T-helper 17 cell (primary cell): ENCODE data around the gene TMEM187. TPM values are rescaled to one million over a fixed set of nuclear protein-coding genes. Genes with fewer than 3 reads are reported as not detected.
"Not testable (repeated sequence)": the region's sequence is repeated elsewhere in the genome, so short reads cannot be mapped to it uniquely, and the experiment has no call there.

Experiments used
- ATAC-seq: fragments of 150-1000 bp; cut with Tn5 transposase; 2 replicates; pipeline ENCODE4 v1.10.0; 2021; ENCODE audit warnings: mild to moderate bottlenecking, moderate library complexity
- DNase-seq, 3 donors: peaks; one replicate each; pipeline versions ENCODE4 v3.0.0 to v3.0.0-alpha.2; 2020 to 2021
- H3K9me3 ChIP-seq: one replicate; pipeline ENCODE4 v1.7.0; 2013; ENCODE audit warnings: low read length, mild to moderate bottlenecking; ENCODE audit not compliant: control insufficient read depth, poor library complexity, severe bottlenecking
- H3K27ac Mint-ChIP-seq: one replicate; pipeline ENCODE4 v1.8.0; 2022; ENCODE audit warnings: mild to moderate bottlenecking, moderate library complexity, mixed read lengths
- H3K27me3 Mint-ChIP-seq: one replicate; pipeline ENCODE4 v1.8.0; 2022; ENCODE audit warnings: mixed read lengths
- H3K36me3 Mint-ChIP-seq: one replicate; pipeline ENCODE4 v1.8.0; 2022; ENCODE audit warnings: low read depth, mixed read lengths
- H3K4me1 Mint-ChIP-seq: one replicate; pipeline ENCODE4 v1.8.0; 2022; ENCODE audit warnings: mild to moderate bottlenecking, mixed read lengths
- H3K4me3 Mint-ChIP-seq: one replicate; pipeline ENCODE4 v1.8.0; 2022; ENCODE audit warnings: mild to moderate bottlenecking, moderate library complexity, mixed read lengths
- total RNA-seq, 4 donors: library from RNA in 2 of 4; stranded (reverse) in 2 of 4; gene quantifications; one replicate each; pipeline ENCODE4 v1.2.3 and lab custom pipeline; 2022 to 2026

TMEM187 gene
- total RNA-seq, 2 donors from 2014 or later = 2.4 to 3.0 TPM

DNA sequence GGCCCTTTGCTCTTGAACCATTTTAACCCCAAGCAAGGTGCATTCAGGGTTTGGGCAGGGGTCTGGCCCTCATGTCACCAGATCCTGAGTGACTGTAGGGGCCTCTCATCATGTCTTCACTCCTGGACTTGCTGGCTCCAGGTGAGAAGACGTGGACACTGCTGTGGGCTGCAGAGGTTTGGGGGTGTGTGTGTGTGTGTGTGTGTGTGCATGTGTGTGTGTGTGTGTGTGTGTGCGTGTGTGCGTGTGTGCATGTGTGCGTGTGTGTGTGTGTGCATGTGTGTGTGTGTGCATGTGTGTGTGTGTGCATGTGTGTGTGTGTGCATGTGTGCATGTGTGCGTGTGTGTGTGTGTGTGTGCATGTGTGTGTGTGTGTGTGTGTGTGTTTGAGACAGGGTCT is 21.8 kb downstream of the TMEM187 start:
- H3K36me3 Mint-ChIP-seq, H3K4me3 Mint-ChIP-seq, H3K27me3 Mint-ChIP-seq, H3K9me3 ChIP-seq, H3K27ac Mint-ChIP-seq, ATAC-seq, DNase-seq: not testable (repeated sequence)
- H3K4me1 Mint-ChIP-seq = peaks cover 10% of the 10 kb centered on the region

DNA sequence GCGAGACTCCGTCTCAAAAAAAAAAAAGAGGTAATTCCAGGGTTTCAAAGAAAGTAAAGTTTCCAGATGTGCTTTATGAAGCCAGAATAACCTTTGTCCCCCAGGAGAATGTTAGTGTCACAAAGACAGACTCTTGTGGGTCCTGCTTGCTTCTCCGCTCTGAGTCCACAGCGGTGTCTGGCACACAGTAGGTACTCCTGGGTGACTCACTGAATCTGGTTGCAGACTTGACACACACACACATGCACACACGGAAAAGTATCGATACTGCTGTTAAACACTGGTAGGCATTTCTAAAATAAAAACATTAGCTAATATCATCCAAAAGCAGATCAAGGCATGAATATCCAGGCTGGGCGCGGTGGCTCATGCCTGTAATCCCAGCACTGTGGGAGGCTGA is 22.9 kb downstream of the TMEM187 start:
- DNase-seq (no peak), ATAC-seq (no peak)
- H3K27ac Mint-ChIP-seq = no peak overlapping the region
- no peak overlapping the region for H3K4me3 Mint-ChIP-seq
- no peaks in the 10 kb centered on the region for H3K9me3 ChIP-seq
- H3K36me3 Mint-ChIP-seq = no peaks in the 10 kb centered on the region
- H3K27me3 Mint-ChIP-seq = no peaks in the 10 kb centered on the region
- H3K4me1 Mint-ChIP-seq = peaks cover 4% of the 10 kb centered on the region

DNA sequence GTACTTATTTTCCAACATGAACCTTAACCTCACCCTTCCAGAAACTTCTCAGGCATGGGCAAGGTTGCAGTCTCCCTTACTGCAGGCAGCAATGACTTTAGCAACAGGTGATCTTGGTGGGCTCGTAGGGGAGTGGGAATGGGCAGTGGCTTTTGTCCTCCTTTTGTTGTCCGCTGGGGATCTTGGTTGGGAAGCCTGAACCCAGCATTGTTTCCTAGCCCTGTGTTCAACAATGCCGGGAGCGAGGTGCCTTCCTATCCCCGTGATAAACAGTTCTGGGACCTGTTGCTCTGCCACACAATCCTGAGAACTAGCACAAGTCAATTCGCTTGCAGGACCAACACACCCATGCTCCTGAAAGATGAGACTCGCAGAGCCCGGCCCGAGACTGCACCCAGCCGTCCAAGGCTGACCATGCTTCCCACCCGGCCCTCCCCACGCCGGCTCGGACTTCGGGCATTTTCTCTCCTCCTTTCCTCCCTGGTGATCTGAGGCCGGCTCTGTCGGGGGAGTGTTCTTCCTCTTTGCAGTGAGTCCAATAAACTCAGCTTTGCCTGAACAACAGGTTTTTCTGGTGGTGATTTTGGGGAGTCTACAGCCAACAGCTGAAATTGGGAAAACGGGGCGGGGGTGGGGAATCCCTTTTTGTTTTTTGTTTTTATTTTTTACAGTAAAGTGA is 26.9 kb downstream of the TMEM187 start:
- H3K36me3 Mint-ChIP-seq = no peaks in the 10 kb centered on the region
- DNase-seq (no peak), ATAC-seq (no peak)
- no peaks in the 10 kb centered on the region for H3K9me3 ChIP-seq
- peaks cover 12% of the 10 kb centered on the region for H3K4me1 Mint-ChIP-seq
- no peak overlapping the region for H3K4me3 Mint-ChIP-seq
- H3K27ac Mint-ChIP-seq = no peak overlapping the region
- H3K27me3 Mint-ChIP-seq = no peaks in the 10 kb centered on the region

DNA sequence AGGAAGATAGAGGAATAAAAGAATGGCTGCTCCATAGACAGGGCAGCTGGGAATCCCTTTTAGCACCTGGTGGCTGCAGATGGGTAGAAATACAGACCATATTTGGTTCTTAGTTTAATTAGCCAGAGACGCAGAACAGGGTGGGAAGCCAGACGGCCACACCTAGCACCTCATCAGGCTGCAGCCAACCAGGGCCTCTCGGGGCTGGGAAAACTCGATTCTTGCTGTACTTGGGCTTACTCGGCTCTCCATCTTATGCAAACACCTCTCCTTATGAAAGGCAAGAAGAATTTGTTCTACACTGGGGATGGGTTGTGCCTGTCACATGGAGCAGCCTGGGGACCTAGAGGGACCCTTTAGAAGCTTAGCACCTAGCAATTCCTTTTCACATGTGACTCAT is 27.5 kb downstream of the TMEM187 start:
- no peak for DNase-seq
- Mint-ChIP-seq H3K4me1 (peaks cover 12% of the 10 kb centered on the region), H3K27ac (no peak overlapping the region), H3K36me3 (no peaks in the 10 kb centered on the region), H3K27me3 (no peaks in the 10 kb centered on the region), H3K4me3 (no peak overlapping the region)
- no peak for ATAC-seq
- H3K9me3 ChIP-seq = no peaks in the 10 kb centered on the region

DNA sequence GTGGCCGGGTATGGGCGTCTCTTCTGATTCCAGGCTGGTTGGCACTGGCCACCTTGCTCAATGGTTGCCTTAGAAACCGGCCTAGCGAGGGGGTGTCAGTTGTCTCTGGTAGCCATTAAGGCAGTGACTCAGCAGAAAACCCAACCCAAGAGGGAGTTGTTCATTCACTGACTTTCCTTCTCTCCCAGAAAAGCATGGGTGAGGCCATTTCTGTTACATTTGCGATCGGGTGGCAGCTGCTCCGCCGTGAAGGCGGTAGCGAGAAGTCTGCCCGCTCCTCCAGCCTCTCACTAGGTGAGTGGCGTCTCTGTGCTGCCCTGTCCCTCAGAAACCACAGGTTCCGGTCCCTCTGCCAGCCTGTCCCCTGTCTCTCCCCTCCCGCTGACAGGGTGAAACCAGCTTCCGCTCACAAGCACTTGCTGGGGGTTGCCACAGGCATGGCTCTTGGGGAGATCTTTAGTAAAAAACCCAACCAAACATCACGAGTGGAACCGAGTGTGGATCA is 29.7 kb downstream of the TMEM187 start:
- Mint-ChIP-seq H3K27ac (peak overlapping the region; percentile 67), H3K27me3 (no peaks in the 10 kb centered on the region), H3K36me3 (no peaks in the 10 kb centered on the region), H3K4me1 (peaks cover 12% of the 10 kb centered on the region), H3K4me3 (peak overlapping the region; percentile 85)
- H3K9me3 ChIP-seq = no peaks in the 10 kb centered on the region
- peak; percentile 84 for ATAC-seq
- no peak for DNase-seq

DNA sequence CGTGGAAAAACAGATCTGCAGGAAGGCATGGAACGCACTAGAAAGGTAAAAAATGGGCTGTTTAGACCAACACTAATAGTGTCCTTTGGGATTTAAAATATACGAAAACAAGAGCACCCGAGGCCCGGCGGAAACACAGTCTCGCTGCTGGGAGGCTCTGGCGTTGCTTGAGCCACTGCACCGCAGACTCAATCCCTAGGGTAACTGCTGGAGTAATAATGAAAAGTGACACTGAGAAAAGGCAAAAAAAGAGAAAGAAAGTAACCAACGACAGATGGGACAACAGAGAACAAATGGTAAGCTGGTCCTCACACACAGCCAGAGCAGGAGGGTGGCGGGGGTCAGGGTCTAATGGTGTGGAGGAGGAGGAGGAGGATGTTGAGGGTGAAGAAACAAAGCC is 31.8 kb downstream of the TMEM187 start:
- no peak for DNase-seq
- H3K27ac Mint-ChIP-seq = peak overlapping the region; percentile 67
- no peaks in the 10 kb centered on the region for H3K27me3 Mint-ChIP-seq
- no peaks in the 10 kb centered on the region for H3K9me3 ChIP-seq
- H3K4me1 Mint-ChIP-seq = peaks cover 14% of the 10 kb centered on the region
- ATAC-seq = no peak
- H3K36me3 Mint-ChIP-seq = no peaks in the 10 kb centered on the region
- H3K4me3 Mint-ChIP-seq = no peak overlapping the region

DNA sequence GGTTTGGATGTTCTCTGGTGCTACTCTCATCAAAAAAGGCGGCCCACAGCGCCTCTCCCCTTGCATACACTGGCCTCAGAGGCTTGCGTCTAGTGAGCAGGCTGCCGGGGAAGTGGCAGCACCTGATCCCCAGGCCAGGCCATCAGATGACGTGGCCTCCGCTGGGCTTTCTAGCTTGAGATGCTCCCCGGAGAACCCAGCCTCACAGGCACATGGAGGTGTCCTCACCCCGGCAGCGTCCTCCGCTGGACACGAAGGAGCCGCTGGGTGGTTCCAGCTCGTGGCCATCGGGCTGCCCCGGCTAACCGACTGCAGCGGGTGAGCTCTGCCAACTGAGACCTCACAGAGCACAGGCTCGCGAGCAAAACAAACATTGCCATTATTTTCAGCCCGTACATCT is 34.4 kb downstream of the TMEM187 start:
- no peaks in the 10 kb centered on the region for H3K27me3 Mint-ChIP-seq
- no peaks in the 10 kb centered on the region for H3K36me3 Mint-ChIP-seq
- no peak for ATAC-seq
- H3K4me3 Mint-ChIP-seq = no peak overlapping the region
- H3K27ac Mint-ChIP-seq = peak overlapping the region; percentile 73
- H3K9me3 ChIP-seq = no peaks in the 10 kb centered on the region
- DNase-seq = no peak
- H3K4me1 Mint-ChIP-seq = peaks cover 11% of the 10 kb centered on the region

DNA sequence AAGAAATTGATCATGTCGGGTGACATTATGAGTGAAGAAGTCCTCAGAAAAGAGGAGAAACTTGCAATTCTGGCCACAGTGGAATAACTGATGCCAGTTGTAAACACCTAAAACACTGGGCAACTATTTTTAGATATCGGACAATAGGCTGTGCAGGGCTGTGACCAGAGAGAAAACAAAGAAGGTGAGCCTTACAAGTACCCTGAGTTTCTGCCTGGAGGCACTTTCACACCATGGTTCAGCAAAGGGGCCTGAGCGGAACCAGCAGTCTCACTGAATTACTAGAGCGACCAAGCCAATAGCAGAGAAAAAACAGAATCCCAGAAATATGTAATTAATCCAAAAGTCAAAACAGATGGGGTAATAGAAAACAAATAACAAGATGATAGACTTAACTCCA is 36.0 kb downstream of the TMEM187 start:
- Mint-ChIP-seq H3K36me3 (no peaks in the 10 kb centered on the region), H3K27ac (peak overlapping the region; percentile 73)

DNA sequence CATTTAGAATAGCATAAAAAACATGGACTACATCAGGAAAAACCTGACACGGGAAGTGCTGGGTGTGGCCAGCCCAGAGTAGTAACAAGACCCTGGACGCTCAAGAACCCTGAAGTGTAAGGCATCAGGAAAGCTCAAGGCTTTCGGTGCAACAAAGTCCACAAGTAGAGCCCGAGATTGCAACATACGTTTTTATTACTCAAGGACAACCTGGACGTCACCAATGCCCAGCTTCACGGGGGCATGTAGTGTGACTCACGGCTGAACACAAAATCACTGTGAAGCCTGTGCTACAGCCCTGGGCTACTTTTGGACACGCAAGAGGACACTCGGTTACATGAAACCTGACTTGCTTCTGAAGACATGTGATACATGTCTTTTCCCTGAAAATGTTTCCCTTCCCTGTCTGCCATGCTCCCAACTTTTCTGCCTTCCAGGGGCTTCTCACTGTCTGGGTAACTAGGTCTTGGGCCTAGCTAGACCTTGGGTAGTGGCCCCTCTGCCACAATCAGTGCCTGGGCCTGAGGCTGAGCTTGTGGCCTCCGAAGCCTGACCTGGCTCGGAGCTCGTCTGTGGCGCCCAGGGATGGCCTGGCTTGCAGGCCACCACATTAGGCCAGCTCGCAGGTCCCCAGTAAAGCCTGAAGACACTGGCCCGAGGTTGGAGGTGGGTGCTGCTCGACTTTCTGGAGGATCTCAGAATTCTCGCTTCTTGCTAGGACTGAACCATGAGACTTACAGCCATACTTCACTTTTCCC is 38.0 kb downstream of the TMEM187 start:
- H3K27ac Mint-ChIP-seq = no peak overlapping the region
- no peaks in the 10 kb centered on the region for H3K27me3 Mint-ChIP-seq

More for the DNA sequence above, 36.0 kb downstream of the TMEM187 start:
- no peak for ATAC-seq
- Mint-ChIP-seq H3K27me3 (no peaks in the 10 kb centered on the region), H3K4me3 (no peak overlapping the region), H3K4me1 (peaks cover 7% of the 10 kb centered on the region)
- no peak for DNase-seq
- H3K9me3 ChIP-seq = no peaks in the 10 kb centered on the region

DNA sequence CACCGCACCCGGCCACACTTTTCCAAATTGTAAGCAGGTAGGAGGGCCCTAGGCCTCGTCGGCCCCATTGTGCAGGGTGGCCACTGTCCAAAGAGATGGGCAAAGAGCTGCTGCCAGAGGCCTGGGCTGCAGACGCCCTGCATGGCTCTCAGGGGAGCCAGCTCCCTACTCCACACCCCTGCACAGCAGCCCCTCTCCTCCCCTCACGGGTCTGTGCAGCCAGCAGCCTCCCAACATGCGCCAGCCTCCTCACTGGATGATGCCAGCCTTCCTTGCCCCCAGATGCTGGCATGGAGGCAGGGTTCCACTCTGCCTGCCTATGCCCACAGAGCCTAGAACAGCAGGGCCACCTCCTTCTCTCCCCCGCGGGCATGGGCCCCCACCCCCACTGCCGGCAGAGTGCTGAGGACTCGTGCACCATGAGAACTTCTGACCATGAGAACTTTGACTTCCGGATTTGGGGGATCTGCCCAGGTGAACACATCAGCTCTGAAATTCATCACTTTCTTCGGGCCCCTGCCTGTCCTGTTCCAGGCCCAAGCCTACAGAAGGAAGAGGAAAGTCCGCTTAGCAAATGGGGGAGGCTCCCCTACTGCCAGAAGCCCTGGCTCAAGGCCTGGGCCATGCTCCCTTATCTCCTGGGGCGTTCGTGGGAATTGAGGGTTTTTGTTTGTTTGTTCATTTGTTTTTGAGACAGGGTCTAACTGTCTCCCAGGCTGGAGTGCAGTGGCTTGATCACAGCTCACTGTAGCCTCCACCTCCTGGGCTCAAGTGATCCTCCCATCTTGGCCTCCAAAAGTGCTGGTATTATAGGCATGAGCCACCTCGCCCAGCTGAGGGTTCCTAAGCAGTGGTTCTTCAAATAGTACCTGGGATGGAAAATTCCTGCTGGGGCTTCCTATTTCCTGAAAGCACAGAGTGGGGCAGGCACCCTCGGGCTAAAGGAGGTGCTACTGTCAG is 39.1 kb downstream of the TMEM187 start:
- ATAC-seq = no peak
- no peaks in the 10 kb centered on the region for H3K9me3 ChIP-seq
- Mint-ChIP-seq H3K27ac (peak overlapping the region; percentile 8), H3K4me1 (peaks cover 13% of the 10 kb centered on the region), H3K27me3 (no peaks in the 10 kb centered on the region), H3K36me3 (no peaks in the 10 kb centered on the region), H3K4me3 (peak overlapping the region; percentile 15)
- no peak for DNase-seq

More for the DNA sequence above, 38.0 kb downstream of the TMEM187 start:
- Mint-ChIP-seq H3K4me1 (peaks cover 9% of the 10 kb centered on the region), H3K36me3 (no peaks in the 10 kb centered on the region), H3K4me3 (no peak overlapping the region)
- ATAC-seq (no peak), DNase-seq (no peak)
- H3K9me3 ChIP-seq = no peaks in the 10 kb centered on the region

DNA sequence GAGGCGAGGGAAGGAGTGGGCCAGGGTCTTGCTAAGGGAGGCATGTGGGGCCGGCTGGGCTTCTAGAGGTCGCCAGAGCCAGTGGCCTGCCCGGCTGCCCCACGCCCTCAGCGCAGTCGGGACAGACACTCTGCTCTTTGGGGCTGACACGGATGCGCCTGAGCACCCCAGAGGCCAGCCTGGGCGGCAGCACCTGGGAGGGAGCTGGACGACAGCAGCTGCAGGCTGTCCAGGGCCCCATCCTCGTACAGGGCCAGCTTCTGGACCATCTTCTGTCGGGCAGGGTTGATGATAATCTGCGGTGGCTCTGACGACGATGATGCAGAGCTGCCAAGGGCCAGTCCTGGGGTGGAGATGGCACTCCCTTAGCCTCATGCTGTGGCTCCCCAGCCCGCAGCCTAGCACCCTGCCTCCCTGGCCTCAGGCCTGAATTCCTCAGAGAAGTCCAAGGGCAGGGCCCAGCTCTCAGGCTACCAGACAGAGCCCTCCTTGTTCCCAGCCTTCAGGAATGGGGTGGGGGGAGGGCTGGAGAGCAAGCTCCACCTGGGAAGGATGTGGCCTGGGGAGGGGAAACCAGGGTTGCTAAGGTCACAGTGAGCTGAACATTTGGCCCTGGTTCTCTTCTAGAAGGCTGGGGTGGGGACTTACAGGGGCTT is 39.9 kb downstream of the TMEM187 start:
- no peak for ATAC-seq
- no peak overlapping the region for H3K27ac Mint-ChIP-seq
- DNase-seq = no peak
- no peaks in the 10 kb centered on the region for H3K9me3 ChIP-seq
- H3K27me3 Mint-ChIP-seq = no peaks in the 10 kb centered on the region
- no peak overlapping the region for H3K4me3 Mint-ChIP-seq
- H3K36me3 Mint-ChIP-seq = no peaks in the 10 kb centered on the region
- H3K4me1 Mint-ChIP-seq = peaks cover 13% of the 10 kb centered on the region

DNA sequence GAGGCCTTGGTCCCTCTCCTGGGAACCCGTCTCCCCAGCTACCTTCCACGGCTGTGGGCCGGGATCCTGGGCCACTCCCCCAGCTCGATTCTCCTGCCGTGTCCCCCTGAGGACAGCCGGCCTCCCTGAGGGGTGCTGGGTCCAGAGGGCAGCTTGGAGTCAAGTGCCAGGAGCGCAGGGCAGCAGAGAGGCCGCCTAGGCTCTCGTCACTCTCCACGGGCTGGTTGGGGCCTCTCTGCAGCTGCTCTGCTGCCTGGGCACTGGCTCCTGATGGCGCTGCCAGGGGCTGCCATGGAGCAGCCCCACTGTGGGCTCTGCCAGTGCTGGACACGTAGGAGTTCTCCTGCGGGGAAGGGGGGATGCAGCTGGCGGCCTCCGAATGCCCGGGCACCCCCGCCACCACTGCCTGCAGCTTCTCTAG is 40.5 kb downstream of the TMEM187 start:
- DNase-seq = no peak
- Mint-ChIP-seq H3K4me3 (no peak overlapping the region), H3K36me3 (no peaks in the 10 kb centered on the region), H3K27ac (no peak overlapping the region), H3K27me3 (no peaks in the 10 kb centered on the region), H3K4me1 (peaks cover 10% of the 10 kb centered on the region)
- ATAC-seq = no peak
- no peaks in the 10 kb centered on the region for H3K9me3 ChIP-seq
